Stimulated activated CD4-positive, alpha-beta T cell treated with anti-CD3 and anti-CD28 coated beads, Interleukin-12 subunit alpha, Interleukin-12 subunit beta, amount 100 ng/mL, for 4 hours (primary cell): ENCODE results near the gene FSHR.

Source experiments
- DNase-seq: peaks from one replicate; pipeline ENCODE4 v3.0.0-alpha.2; 2020

FSHR gene

DNA sequence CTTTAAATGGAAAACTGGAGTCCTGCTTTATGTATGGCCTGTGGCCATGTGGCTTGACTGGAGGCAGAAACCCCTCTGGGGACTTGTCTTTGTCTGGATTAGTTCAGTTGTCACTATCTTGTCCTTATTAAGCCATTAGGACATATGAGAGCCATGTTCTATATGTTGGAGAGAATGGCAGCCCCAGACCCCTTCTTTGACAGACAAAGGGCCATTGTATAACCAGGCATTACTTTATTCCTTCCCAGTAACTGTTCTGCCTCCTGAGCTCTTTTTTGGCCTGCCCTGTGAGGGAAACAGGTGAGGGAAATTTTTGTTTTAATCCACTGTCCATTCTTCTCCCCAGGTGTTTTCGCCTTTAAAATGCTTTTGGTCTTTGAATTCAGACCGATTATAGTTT, 43.3 kb downstream of the FSHR start:
- no peak for DNase-seq

DNA sequence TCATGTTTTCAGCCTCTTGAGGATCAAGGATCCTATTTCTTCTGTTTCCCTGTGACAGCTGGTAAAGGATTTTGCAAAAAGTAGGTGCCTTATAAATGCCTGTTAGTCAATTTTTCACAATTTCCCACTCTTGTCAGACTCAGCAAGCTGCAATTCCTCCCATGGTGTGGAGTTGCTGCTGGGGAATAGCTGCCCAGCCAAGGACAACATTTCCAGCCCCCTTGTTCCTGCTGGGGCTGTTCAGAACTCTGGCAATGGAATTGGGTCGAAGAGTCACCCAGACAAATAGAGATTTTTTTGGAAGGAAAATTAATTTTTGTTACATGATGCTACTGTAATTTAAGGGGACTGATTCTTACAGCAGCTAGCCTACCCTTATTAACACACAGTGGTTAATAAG, 43.7 kb downstream of the FSHR start:
- DNase-seq: no peak

- no peak for DNase-seq
Measured at GRCh38 chr2:49108851-49109250, 45.5 kb downstream of the FSHR start.

DNA sequence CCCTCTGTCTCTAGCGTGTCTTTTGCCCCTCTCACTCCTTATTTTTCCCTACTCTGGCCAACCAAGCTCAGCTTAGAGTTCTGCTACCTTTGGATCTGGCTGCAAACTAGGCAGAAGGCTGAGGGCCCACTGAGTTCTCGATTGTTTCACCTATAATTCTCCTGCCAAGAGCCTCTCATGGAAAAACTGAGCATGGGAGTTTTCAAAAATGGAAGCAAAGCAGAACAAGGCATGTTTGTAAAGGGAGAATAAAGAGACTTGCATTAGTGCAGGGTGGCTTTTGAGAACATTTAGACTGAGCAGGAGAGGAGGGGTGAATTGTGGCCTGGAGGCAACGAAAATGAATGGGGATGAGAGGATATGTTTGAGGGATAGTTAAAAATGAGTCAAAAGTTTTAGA, 45.9 kb downstream of the FSHR start:
- DNase-seq: no peak

GRCh38 chr2:49105506-49105905, 48.8 kb downstream of the FSHR start:
- no peak for DNase-seq

GRCh38 chr2:49102146-49102545, 52.2 kb downstream of the FSHR start:
- no peak for DNase-seq

GRCh38 chr2:49080681-49081080, 73.6 kb downstream of the FSHR start:
- DNase-seq: no peak

- no peak for DNase-seq
Measured at GRCh38 chr2:49070716-49071115, 83.6 kb downstream of the FSHR start.

- DNase-seq: no peak
Measured at GRCh38 chr2:49069829-49070228, 84.5 kb downstream of the FSHR start.

DNA sequence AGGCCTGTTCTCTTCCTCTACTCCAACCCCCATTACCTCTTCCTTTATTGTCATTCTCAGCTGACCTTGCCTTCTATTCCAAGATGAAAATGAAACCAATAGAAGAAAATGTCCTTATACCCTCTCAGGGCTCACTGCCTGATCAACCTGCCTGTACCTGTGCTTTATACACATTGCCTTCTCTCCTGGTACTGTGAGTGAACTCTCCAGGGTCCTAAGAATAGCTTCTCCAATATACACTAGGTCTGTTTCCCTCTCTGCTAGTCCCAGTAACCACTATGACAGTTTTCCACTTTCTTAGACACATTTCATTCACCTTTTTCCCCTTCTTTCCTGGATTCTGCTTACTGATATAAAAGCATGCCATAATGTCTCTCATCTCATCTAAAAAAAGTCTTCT, 85.7 kb downstream of the FSHR start:
- no peak for DNase-seq

DNA sequence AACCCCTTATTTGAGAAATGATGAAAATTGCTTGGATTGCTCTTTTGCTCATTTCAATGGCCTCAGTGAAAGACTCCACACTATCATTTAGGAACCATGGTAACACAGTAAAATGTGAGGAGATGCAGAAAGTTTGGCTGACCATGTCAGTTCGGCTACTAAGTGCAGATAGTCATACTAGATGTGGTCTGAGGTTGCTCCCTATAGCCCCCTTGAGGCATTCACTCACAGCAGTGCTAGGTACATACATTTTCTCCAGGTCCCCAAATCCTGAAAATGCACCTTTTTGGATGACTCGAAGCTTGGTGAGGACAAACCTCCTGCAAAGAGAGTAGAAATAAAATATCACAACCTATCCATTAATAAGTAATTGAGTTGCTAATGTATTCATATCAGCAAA, 86.3 kb downstream of the FSHR start:
- no peak for DNase-seq

GRCh38 chr2:49053156-49053555, 101.2 kb downstream of the FSHR start:
- no peak for DNase-seq

DNA sequence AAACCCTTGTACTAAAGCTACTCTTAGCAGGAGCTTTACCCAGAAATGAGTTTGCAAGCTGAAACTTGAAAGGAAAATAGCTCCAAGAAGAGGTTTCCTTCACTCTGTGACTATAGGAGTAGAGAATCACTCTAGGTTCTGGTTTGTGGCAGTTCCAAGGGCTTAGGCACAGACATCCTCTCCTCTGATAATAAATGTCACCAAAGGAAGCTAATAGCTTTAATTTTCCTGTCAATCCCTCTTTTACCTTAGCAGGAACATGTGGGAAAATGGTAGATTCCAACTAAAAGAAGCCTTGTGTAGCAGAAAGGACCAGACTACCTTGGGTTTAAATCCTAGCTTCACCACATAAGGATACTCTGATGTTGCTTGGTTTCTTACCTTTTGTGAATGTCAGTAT, 104.0 kb downstream of the FSHR start:
- no peak for DNase-seq

DNA sequence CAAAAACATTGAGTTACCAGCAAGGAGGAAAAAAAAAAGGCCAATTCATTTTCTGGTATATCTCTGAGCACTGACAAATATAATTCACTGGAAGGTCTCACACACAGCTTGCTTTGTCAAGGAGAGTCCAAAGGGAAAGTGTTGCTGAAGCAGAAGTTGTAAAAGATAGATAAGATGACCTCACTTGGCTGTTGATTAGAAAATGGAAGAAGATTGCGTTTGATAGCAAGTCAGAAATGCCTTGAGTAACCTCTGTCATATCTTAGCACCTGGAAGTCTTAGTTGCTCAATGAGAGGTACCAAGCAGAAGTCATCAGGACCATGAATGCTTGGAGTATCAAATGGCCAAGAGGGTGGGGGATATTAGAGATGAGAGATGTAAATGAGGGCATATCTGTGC, 105.2 kb downstream of the FSHR start:
- DNase-seq: no peak

- no peak for DNase-seq
Measured at GRCh38 chr2:49045083-49045482, 109.2 kb downstream of the FSHR start.

DNA sequence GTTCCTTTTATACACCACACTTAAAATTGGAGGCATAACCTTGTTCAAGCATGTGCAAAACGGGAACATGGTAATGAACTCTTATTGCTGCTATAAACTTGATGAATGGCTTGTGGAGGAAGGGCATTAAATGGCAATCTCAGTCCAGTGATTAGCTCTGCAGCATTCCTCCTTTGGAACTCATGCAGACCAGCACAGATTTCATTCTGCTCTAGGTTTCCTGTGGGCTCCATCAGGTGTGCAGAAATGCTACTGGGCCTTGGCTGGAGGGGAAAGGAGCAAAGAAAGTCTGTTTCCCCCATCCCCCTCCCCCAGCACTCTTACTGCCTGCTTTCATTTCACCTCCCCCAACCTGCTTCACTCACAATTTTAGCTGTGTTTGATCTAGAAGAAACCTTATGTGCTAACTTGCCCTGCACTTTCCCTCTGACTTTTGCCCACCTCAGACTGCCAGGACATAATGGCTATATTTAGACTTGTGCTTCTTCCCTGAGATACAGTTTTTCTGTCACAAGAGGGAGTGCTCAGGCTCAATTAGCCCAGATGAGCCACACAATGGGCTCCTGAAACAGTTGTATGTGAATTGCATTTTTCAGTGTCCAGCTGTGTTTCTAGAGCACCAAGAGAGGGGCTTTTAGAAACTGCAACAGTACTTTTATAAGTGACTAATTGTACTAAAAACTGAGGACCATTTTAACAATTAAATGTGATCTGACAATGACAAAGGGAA, 109.8 kb downstream of the FSHR start:
- no peak for DNase-seq

GRCh38 chr2:49043405-49043982, 110.8 kb downstream of the FSHR start:
- no peak for DNase-seq

GRCh38 chr2:49042488-49042887, 111.8 kb downstream of the FSHR start:
- DNase-seq: no peak

DNA sequence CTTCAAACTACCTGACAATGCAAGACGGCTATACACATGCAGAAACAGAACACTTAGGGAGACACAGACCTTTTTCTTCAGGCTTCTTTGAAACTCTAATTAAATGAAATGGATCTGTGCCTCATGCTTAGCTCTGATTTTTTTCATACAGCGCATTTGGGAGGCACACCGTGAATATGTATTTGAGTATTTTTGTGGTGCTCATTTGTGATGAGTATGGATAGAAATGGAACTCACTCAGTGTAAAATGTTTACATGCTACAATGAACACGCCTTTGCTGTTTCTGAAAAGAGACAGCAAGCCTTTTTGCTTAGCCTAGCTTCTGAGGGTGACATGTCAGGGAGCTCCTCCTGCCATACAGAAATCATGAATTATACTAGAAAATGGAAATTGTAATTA, 113.3 kb downstream of the FSHR start:
- DNase-seq: no peak

DNA sequence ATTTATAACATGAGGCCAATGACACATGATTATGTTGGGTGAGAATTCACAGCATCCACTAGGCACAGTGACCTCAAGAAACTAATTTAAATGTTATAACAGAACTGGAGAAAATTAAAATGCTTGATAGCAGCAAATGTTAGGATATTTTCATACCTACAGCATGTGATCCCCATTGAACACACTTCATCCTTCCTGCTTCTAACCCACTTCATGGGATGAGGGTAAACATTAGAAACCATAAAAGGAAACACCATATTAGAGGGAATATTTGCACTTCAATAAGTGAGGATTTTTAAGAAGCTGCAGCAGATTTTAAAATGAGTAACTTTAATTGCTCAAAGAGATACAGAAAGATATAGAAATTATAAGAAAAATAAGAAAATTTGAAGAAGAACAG, 117.1 kb downstream of the FSHR start:
- no peak for DNase-seq

DNA sequence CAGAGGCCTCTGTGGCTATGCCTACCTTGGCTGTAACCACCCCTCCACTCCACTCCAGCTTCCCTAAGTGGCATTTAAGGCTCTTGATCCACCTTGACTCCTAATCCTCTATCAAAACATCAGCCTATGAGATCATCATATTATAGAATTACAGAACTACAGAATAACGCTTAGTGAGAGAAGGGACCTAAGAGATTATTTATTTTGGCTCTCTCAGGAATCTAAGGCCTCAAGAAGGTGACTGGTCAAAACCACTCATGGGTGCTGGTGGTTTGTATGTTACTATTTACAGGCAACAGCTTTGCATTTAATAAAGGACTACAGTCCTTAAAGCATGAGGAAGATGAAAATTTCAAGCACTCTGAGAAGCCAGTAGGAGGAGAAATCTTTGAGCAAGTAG, 118.8 kb downstream of the FSHR start:
- no peak for DNase-seq

DNA sequence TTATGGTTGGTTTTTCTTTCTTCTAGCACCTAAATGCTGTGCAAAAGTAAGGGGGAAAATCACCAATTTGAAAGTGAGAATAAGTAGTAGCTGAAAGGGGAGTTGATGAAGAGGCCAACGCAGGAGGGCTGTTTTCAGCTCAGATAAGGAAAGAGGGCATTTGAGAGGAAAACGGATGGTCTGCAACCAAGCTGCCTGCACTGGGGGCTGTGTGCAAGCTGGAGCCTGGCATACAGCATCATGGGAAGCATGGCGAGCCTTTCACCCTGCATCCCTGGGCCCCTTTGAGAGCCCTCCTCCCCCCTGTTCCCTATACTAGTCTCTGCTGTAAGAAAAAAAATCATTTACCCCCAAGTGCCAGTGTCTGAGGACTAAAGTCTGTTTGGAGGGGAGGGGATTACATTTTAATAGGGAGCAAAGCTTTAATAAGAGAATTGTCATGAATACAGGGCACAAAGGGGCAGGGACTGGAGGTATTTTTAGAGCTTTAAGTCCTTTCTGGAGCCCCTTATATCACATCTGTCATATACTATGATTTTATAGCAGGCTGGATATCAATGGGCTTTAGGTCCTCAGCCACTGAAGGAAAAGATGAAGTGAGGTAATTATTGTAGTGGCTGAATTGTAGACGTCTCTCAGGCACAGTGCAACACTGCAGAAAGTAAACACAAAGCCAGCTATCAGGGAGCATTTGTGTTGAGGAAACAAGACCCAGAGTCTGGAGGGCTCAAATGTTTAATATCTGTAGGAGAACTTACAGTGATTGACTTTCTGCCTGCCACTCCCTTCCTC, 120.7 kb downstream of the FSHR start:
- no peak for DNase-seq

DNA sequence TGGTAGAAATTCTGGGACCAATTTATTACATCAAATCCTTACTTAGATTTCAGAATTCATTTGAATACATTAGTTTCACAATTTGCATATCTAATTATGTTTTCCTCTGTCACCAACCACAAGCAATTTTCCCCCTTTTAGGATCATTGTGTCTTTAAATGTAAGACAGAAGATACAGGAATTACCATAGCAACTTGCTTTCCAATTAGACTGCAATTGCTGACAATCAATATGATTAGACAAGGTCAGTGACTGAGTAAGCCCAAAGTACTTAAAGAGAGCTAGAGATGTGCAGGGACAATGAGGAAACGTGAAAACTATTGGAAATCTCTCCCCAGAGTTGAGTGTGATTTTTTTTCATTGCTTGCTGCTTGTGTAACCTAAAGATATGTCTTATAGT, 121.4 kb downstream of the FSHR start:
- no peak for DNase-seq

GRCh38 chr2:49032126-49032525, 122.2 kb downstream of the FSHR start:
- no peak for DNase-seq
